NCI-H345 treated with DMSO at 0.1 percent for 48 hours (cell line): ENCODE results near the gene F10.
A peak's percentile ranks its signal among the peaks of the same experiment; 100 is the strongest.
"Not testable (repeated sequence)": the region's sequence is repeated elsewhere in the genome, so short reads cannot be mapped to it uniquely, and the experiment has no call there.

Source experiments
- DNase-seq: peaks from one replicate; lab custom pipeline; 2025; ENCODE audit not compliant: unreplicated experiment; lab: John Stamatoyannopoulos, UW

Gene F10

GRCh38 chr13:113150550-113151365, 28.2 kb downstream of the F10 start:
- no peak for DNase-seq

- DNase-seq = no peak
Observed at GRCh38 chr13:113151745-113152690, 29.4 kb downstream of the F10 start.

GRCh38 chr13:113152691-113152983, 30.0 kb downstream of the F10 start:
- DNase-seq = no peak

- DNase-seq = no peak
Observed at GRCh38 chr13:113152984-113153809, 30.6 kb downstream of the F10 start.

GRCh38 chr13:113153810-113154748, 31.5 kb downstream of the F10 start:
- DNase-seq = peak; percentile 31

- DNase-seq = no peak
Observed at GRCh38 chr13:113155201-113155600, 32.6 kb downstream of the F10 start.

GRCh38 chr13:113155982-113156655, 33.5 kb downstream of the F10 start:
- DNase-seq = no peak

GRCh38 chr13:113157206-113157928, 34.8 kb downstream of the F10 start:
- DNase-seq = no peak

GRCh38 chr13:113157929-113158747, 35.5 kb downstream of the F10 start, which contains the start of gene PROZ:
TSS of gene PROZ (plus strand) at chr13:113158648. CDS start at chr13:113158661, 13 bp downstream.
- DNase-seq = peak; percentile 55

- no peak for DNase-seq
Observed at GRCh38 chr13:113158946-113159345, 36.3 kb downstream of the F10 start.

- no peak for DNase-seq
Observed at GRCh38 chr13:113159701-113160100, 37.1 kb downstream of the F10 start.

- no peak for DNase-seq
Observed at GRCh38 chr13:113160983-113161382, 38.4 kb downstream of the F10 start.

- DNase-seq = no peak
Observed at GRCh38 chr13:113161433-113161832, 38.8 kb downstream of the F10 start.

GRCh38 chr13:113161975-113162374, 39.4 kb downstream of the F10 start:
- DNase-seq = not testable (repeated sequence)

- DNase-seq = peak; percentile 11
Observed at GRCh38 chr13:113162783-113163685, 40.4 kb downstream of the F10 start.

GRCh38 chr13:113164492-113164891, 41.9 kb downstream of the F10 start:
- DNase-seq = no peak

GRCh38 chr13:113166266-113166665, 43.7 kb downstream of the F10 start:
- no peak for DNase-seq
